HG02870 (cell line): ENCODE measurements around the gene TMPRSS6.

Experiments
- ATAC-seq: cut with Tn5 transposase; IDR thresholded peaks from one replicate; pipeline ENCODE4 v1.9.1; 2021; ENCODE audit warnings: mild to moderate bottlenecking, moderate library complexity; ENCODE audit not compliant: unreplicated experiment

TMPRSS6 gene

GRCh38 chr22:37069719-37070118 lies 39.8 kb downstream of the TMPRSS6 start:
- no peak for ATAC-seq

GRCh38 chr22:37069319-37069718 lies 40.2 kb downstream of the TMPRSS6 start:
- ATAC-seq, result no peak

DNA sequence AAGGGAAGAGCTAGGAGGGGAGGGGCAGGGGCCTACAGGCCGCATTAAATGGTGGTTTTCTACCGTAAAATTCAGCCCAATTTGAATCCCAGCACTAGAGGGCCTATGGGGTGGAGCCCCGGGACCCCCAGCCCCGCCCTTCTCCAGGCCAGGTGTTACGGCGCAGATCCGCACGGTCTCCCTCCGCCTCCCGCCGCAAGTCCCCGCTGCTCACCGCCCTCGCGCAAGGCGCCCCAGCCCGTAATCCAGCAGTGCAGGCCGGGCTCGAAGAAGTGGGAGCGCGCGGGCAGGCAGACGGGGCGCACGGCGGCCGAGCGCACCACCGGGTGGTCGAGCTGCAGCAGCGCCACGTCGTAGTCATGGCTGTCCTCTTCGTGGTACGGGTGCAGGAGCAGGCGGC lies 40.7 kb downstream of the TMPRSS6 start:
- no peak for ATAC-seq

DNA sequence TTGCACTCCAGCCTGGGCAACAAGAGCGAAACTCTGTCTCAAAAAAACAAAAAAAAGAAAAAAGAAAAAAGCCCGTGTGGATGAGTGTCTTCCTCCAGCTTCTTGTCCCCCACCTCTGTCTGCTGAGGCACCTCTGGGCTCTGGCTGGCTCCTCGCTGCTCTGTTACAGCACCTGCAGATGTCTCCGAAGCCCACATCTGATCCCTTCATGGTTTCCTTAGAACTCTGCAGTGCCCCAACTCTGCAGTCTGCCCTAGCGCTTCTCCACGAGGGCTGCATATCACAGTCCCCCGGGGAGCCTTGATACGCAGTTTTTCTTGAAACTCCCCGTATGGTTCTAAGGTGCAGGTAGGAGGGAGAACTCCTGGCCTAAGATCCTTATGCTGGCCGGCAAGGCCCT lies 42.1 kb downstream of the TMPRSS6 start:
- no peak for ATAC-seq

- ATAC-seq, result no peak
Measured at GRCh38 chr22:37065961-37066360, 43.6 kb downstream of the TMPRSS6 start.

- ATAC-seq, result no peak
Measured at GRCh38 chr22:37065180-37065579, 44.3 kb downstream of the TMPRSS6 start.

GRCh38 chr22:37064553-37064952 lies 45.0 kb downstream of the TMPRSS6 start:
- ATAC-seq, result no peak

DNA sequence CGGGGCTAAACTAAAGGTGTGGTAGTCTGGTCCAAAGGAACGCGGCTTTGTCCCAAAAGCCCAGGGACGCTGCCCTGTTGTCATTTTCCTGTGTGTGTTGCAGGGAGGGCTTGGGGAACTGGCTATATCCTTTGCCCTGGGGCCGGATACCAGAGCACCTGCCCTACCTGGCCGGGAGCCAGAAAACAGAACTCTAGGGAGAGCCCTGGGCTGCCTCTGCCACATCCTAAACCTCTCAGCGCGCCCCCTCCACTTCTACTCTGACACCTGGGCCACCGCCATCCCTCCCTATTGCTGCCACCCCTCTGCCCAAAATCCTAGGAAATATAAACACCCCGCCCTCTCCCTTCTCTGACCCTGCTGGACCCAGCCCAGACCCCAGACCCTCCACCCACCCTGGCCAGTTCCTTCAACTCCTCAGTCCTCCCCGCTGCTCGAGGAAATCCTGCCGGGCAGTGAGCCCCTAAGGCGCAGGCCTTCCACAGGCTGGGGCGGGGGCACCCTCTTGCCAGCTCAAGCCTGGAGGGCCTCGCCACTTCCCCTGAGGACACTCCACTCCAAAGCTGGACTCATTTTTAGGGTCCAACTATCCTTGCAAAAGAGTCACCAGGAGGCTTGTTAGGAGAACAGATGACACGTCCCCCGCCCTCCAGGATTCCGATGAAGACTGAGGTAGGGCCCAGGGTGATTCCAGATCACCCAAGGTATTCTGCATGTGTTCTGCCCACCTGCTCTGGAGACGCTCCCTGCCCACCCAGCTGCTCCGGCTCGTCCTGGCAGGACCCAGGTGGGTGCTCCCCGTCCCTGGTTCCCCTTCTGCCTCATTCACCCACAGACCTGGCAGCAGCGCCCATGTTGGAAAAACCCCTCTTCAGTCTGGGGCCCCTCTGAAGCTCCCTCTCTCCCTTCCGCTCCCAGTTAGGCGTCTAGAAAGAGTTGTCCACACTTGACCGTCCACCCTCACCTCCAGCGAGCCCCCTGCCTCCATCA lies 45.8 kb downstream of the TMPRSS6 start:
- no peak for ATAC-seq

- ATAC-seq, result no peak
Measured at GRCh38 chr22:37062702-37063381, 46.7 kb downstream of the TMPRSS6 start.

- ATAC-seq, result no peak
Measured at GRCh38 chr22:37062376-37062675, 47.2 kb downstream of the TMPRSS6 start.

DNA sequence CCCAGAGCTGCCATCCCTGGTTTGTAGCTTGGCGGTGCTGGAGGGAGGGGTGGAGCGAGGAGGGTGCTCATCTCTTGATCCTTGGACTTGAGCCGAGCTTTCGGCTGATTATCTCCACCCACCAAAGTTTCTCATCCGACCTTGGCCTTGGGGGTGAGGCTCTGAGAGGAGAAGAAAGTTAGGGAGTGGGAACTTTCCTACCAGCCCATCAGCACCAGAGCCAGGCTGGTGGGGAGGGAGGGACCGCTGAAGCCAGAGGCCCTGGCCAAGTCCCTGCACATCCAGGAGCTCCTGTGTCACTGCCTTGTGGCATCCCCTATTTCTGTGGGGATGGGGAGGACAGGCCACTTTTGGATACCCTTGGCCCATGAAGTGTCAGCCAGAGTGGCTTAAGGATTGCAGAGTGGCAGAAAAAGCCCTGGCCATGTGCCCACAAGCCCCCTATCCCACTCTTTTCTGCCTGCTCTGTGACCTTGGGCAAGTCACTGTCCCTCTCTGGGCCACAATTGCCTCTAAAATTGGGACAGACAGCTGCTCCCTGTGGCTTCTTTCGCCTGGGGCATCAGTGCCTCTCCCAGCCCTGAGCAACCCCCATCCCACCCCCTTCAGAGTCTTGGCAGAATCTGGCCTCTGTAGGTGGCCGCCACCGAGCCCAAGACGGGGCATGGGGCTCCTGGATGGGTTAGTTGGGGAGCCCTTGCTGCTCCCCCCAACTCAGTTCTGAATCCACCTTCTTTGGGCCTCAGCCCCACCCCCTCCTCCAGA lies 47.7 kb downstream of the TMPRSS6 start:
- no peak for ATAC-seq

DNA sequence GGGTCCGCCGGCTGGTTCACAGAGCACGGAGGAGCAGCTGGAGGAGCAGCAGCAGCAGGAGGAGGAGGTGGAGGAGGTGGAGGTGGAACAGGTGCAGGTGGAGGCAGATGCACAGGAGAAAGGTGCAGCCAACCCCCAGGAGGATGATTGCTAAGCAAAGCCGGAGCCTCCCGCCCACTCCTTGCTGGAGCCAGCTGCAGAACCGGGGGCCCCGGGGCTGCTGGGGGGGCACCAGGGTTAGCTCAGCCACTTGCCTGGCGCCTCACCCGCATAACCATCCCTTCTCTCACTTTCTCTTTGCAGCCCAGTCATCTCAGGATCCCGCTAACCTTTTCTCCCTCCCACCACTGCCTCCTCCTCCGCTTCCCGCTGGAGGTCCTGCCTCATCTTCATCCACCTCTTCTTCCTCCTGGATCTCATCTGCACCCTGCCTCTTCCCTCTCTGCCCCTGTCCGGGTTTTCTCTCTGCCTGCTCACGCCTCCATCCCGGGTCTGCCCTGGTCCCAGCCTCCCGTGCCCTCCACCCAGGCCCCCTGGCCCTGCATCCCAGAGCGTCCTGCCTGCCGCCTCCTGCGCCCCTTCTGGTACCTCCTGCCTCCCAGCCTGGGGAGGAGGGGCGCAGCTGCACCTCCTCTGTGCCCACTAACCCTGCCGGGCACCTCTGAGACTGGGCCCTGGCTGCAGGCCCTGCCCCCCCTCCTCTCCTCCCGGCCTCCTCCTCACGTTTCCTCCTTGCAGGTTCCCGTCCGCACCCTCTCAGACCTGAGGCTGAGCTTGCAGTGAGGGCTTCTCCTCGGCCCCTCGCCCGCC lies 48.5 kb downstream of the TMPRSS6 start:
- ATAC-seq, result no peak

DNA sequence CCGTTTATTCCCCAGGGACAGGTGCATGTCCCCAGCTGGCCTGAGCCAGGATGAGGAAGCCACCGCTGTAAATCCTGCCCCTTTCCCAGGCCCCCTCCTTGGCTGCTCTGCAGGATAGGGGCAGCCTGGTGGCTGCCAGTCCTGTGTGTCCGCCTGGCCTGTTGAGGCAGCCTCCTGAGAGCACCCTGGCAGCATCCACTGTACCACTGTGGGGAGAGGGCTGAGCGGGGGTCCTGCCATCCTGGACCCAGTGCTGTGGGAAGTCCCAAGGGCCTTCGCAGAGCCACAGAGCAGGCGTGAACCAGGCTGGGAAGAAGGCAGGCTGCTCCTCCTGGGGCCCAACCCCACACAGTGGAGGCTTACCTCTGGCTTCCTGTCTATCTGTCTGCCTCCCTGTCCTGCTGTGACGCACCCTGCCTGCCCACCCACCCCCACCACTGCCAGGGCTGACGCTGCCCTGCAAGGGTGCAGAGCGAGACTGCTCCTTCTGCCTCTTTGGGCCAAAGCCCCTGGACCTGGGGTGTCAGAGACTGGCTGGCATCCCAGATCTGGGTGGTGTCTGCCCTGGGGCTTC lies 49.5 kb downstream of the TMPRSS6 start:
- ATAC-seq, result no peak

- ATAC-seq, result no peak
Measured at GRCh38 chr22:37058917-37059701, 50.4 kb downstream of the TMPRSS6 start.

DNA sequence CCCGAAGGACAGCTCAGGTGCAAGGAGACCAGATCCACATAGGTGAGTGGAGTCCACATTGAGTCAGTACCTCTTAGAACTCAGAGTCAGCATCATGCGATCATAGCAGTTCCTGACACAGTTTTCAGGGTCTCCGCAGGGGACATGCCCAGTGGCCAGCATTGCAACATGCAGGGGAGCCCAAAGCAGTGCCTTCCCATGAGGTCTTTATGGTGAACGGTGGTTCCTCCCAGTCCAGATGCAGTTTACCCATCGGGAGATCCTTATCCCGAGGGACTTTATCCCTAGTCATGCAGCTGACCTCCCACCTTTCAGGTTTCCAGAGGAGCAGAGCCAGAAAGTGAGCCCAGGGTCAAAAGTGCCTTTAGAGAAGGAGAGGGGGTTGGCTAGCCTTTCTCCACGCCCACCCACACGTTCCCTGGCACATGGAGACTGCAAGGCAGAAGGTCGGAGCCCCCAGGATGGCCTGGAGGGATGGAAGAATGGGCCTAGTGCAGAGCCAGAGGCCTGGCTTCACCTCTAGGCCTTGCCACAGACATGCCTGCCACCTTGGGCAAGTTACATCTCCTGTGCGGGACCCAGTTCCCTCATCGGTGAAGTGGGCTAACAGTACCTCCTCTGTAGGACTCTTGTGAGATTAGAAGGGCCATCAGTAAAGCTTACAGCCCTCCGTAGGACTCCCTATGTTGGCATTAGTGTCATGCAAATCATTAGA lies 51.6 kb downstream of the TMPRSS6 start:
- no peak for ATAC-seq

DNA sequence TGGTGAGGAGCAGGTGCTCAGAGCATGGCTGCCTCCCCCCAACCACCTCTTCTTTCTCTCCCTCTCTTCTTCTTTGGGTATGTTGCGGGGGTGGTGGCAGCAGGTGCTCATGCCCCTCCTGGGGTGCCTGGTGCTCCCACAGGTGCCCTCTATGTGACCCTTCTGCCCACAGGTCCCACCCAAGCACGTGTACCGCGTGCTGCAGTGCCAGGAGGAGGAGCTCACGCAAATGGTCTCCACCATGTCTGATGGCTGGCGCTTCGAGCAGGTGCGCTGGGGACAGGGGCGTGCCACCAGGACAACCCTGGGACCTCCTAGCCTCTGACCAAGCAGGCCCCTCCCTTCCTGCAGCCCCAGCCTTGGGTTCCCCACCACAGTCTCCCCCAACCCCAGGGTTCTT lies 52.3 kb downstream of the TMPRSS6 start:
- no peak for ATAC-seq

DNA sequence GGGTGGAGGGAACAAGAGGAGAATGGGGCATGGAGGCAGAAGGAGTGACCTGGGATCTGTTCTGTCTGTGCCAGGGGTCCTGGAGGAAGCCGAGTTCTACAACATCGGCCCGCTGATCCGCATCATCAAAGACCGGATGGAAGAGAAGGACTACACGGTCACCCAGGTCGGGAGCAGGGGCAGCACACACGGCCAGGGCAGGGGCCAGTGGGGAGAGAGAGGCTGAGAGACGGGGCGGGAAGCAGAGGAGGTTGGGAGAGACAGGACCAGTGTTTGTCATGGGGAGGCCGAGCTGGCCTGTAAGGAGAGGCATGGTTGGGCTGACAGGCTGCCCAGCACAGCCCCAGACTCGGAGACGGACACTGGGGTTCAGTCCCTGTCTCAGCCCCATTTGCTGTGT lies 53.3 kb downstream of the TMPRSS6 start:
- ATAC-seq, result no peak

GRCh38 chr22:37054600-37055365 lies 54.7 kb downstream of the TMPRSS6 start:
- no peak for ATAC-seq
